Mucosa of rectum (tissue), 2 donors: ENCODE measurements around the gene LCN12.

ENCODE experiments used
- H3K27ac ChIP-seq, 2 donors: one replicate each; pipeline ENCODE4 v1.7.0; 2013; ENCODE audit warnings: inconsistent platforms in 2 of 2, low read depth in 2 of 2, low read length in 2 of 2
- H3K27me3 ChIP-seq, 2 donors: one replicate each; pipeline ENCODE4 v1.7.0; 2013; ENCODE audit warnings: low read length in 2 of 2; ENCODE audit not compliant: control insufficient read depth in 2 of 2, insufficient read depth in 2 of 2
- H3K36me3 ChIP-seq, 2 donors: one replicate each; pipeline ENCODE4 v1.7.0; 2013; ENCODE audit warnings: low read length in 2 of 2; ENCODE audit not compliant: control insufficient read depth in 2 of 2, insufficient read depth in 2 of 2
- H3K4me1 ChIP-seq, 2 donors: one replicate each; pipeline ENCODE4 v1.7.0; 2013; ENCODE audit warnings: low read length in 2 of 2, mild to moderate bottlenecking in 1 of 2; ENCODE audit not compliant: control insufficient read depth in 2 of 2, insufficient read depth in 2 of 2
- H3K4me3 ChIP-seq, 2 donors: one replicate each; pipeline ENCODE4 v1.7.0; 2013; ENCODE audit warnings: low read length in 2 of 2
- H3K9ac ChIP-seq, 2 donors: one replicate each; pipeline ENCODE4 v1.7.0; 2013; ENCODE audit warnings: low read length in 2 of 2, low read depth in 1 of 2, mild to moderate bottlenecking in 1 of 2
- H3K9me3 ChIP-seq, 2 donors: one replicate each; pipeline ENCODE4 v1.7.0; 2013; ENCODE audit warnings: low read length in 2 of 2; ENCODE audit not compliant: control insufficient read depth in 2 of 2
- donor health status: healthy.
- donor health status: Normal muscosa, but diverticular disease.

LCN12 gene

DNA sequence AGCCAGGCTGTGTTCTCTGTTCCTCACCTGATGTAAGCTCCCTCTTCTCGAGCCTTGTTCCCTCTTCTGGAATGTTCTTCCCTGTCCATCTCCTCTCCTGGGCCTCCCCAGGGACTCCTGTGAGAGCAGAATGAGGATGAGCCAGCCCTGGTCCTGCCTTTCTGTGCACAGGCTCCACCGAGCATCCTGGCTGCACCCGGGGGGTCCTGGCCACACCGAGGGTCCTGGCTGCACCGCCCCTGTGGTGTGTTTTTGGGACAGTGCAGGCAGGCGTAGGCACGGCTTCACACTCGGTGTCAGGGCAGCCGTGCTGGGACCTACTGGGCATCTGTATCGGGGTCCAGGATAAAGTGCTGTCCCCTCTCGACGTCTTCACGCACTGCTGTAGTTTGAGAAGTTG is 25.3 kb upstream of the LCN12 start:
- H3K27ac ChIP-seq: no peak overlapping the region
- H3K4me3 ChIP-seq: no peak overlapping the region
- no peak overlapping the region for H3K9ac ChIP-seq
- no peaks in the 10 kb centered on the region for H3K27me3 ChIP-seq
- peaks cover 16 to 31% of the 10 kb centered on the region in 2 donors for H3K36me3 ChIP-seq
- H3K4me1 ChIP-seq: peaks cover under 1% of the 10 kb centered on the region in 2 donors
- no peaks in the 10 kb centered on the region for H3K9me3 ChIP-seq

- Histone ChIP-seq H3K4me3 (no peak overlapping the region), H3K9ac (no peak overlapping the region), H3K36me3 (peaks cover 9 to 24% of the 10 kb centered on the region in 2 donors), H3K4me1 (peaks cover 4% of the 10 kb centered on the region in 2 donors), H3K27ac (no peak overlapping the region), H3K9me3 (no peaks in the 10 kb centered on the region), H3K27me3 (no peaks in the 10 kb centered on the region)
These were observed 24.5 kb upstream of the LCN12 start for GRCh38 chr9:136927343-136928271.

- Histone ChIP-seq H3K27ac (no peak overlapping the region), H3K4me3 (no peak overlapping the region), H3K27me3 (no peaks in the 10 kb centered on the region), H3K9me3 (no peaks in the 10 kb centered on the region), H3K9ac (no peak overlapping the region), H3K36me3 (peaks cover 8 to 22% of the 10 kb centered on the region in 2 donors), H3K4me1 (peaks cover 4% of the 10 kb centered on the region in 2 donors)
These were observed 23.5 kb upstream of the LCN12 start for GRCh38 chr9:136928591-136928990.

DNA sequence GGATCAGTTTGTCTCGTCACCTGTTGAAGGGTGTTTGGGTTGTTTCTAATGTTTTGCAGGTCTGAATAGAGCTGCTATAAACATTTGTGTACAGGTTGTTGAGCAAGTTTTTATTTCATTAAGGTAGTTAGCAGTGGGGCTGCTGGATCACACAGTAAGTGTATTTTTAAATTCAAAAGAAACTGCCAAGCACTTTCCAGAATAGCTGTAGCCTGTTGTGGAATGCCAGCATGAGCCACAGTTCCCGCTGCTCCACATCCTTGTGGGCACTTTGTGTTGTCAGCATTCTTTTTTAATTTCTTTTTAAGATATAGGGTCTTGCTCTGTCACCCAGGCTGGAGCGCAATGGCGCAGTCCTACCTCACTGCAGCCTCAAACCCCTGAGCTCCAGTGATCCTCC is 22.1 kb upstream of the LCN12 start:
- H3K4me3 ChIP-seq: no peak overlapping the region
- no peak overlapping the region for H3K27ac ChIP-seq
- no peaks in the 10 kb centered on the region for H3K9me3 ChIP-seq
- H3K4me1 ChIP-seq: peaks cover 4% of the 10 kb centered on the region in 2 donors
- no peaks in the 10 kb centered on the region for H3K27me3 ChIP-seq
- H3K9ac ChIP-seq: no peak overlapping the region
- peaks cover 5 to 12% of the 10 kb centered on the region in 2 donors for H3K36me3 ChIP-seq

DNA sequence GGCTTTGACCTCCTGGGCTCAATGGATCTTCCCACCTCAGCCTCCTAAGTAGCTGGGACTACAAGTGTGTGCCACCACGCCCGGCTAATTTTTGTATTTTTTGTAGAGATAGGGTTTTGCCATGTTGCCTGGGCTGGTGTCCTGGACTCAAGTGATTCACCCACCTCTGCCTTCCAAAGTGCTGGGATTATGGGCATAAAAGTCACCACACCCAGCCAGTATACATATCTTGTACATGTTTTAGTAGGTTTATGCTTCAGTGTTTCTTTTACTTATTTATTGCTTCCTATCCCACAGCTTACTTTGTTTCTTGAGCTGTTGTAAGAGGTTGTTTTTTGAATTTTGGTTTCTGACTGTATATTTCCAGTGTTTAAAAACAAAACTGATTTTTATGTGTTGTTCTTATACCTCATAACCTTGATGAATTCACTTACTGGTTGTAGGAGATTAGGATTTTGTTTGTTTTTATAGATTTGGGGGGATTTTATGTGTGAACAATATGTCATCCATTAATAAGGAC is 20.4 kb upstream of the LCN12 start:
- peak overlapping the region in 1 of 2 donors; percentile 5 for H3K4me3 ChIP-seq
- H3K27me3 ChIP-seq: no peaks in the 10 kb centered on the region
- peak overlapping the region in 1 of 2 donors; percentile 26 for H3K27ac ChIP-seq
- peaks cover 0 to 5% of the 10 kb centered on the region in 2 donors for H3K36me3 ChIP-seq
- peaks cover 4% of the 10 kb centered on the region in 2 donors for H3K4me1 ChIP-seq
- H3K9me3 ChIP-seq: no peaks in the 10 kb centered on the region
- H3K9ac ChIP-seq: no peak overlapping the region

- H3K4me3 ChIP-seq: no peak overlapping the region
- no peaks in the 10 kb centered on the region for H3K9me3 ChIP-seq
- no peak overlapping the region for H3K9ac ChIP-seq
- peaks cover 4% of the 10 kb centered on the region in 2 donors for H3K36me3 ChIP-seq
- H3K4me1 ChIP-seq: peaks cover 4% of the 10 kb centered on the region in 2 donors
- H3K27me3 ChIP-seq: no peaks in the 10 kb centered on the region
- H3K27ac ChIP-seq: no peak overlapping the region
These were observed 17.8 kb upstream of the LCN12 start for GRCh38 chr9:136934277-136934676.

GRCh38 chr9:136935651-136936050 is 16.4 kb upstream of the LCN12 start:
- H3K27ac ChIP-seq: no peak overlapping the region
- peaks cover 4% of the 10 kb centered on the region in 2 donors for H3K4me1 ChIP-seq
- H3K9me3 ChIP-seq: no peaks in the 10 kb centered on the region
- H3K36me3 ChIP-seq: peaks cover 16 to 18% of the 10 kb centered on the region in 2 donors
- H3K4me3 ChIP-seq: no peak overlapping the region
- H3K9ac ChIP-seq: no peak overlapping the region
- no peaks in the 10 kb centered on the region for H3K27me3 ChIP-seq

DNA sequence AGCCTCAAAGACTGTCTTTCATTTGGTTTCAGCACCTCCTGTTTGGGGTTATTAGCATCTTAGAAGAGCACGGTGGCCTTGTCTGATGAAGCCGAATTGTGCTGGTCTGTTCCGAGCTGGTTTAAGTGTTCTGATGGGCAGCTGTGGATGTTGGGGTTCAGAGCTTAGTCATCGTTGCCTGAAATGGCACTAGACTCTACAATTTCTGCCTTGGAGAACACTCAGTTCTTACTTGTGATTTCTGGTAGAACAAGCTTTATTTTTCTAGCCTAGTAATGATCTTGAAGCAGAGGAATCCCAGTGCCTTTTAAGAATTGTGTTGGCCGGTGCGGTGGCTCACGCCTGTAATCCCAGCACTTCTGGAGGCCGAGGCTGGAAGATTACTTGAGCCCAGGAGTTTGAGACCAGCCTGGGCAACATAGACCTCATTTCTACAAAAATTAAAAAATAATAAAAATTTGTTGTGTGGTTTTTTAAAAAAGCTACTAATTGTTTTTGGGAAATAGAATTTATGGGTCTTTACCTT is 15.4 kb upstream of the LCN12 start:
- no peak overlapping the region for H3K9ac ChIP-seq
- H3K36me3 ChIP-seq: peaks cover 26 to 28% of the 10 kb centered on the region in 2 donors
- H3K4me3 ChIP-seq: no peak overlapping the region
- H3K4me1 ChIP-seq: peaks cover 3 to 4% of the 10 kb centered on the region in 2 donors
- H3K9me3 ChIP-seq: no peaks in the 10 kb centered on the region
- no peaks in the 10 kb centered on the region for H3K27me3 ChIP-seq
- no peak overlapping the region for H3K27ac ChIP-seq

DNA sequence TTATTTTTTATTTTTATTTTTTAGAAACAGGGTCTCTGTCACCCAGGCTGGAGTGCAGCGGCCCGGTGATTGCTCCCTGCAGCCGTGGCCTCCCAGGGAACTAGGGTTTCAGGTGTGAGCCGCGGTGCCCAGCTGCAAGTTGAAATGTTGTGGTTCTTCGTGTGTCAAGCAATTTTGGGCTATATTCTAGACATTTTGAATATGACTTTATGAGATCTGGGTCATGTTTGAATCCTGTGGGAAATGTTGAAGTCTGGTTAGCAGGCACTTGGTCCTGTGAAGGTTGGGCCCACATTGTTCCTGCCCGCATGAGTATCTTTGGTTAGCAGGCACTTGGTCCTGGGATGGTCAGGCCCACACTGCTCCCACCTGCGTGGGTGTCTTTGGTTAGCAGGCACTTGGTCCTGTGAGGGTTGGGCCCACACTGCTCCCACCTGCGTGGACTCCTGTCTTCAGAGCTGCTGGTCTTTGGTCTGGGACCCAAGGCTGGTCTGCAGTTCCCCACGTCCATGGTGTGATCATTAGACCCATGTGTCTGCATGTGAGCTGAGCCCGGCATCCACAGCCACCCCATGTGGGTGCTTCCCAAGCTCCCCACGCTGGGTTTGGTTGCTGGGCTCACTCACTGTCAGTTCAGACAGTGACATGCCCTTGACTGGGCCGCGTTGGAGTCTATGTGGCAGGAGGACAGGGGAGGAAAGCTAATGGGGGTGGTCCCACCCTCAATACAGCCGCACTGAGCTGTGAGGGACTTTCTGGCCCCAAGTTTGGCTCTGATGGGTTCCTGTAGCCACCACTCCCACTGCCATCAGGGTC is 14.7 kb upstream of the LCN12 start:
- Histone ChIP-seq H3K27ac (no peak overlapping the region), H3K9me3 (no peaks in the 10 kb centered on the region), H3K9ac (no peak overlapping the region), H3K27me3 (no peaks in the 10 kb centered on the region), H3K4me3 (no peak overlapping the region), H3K36me3 (peaks cover 33 to 35% of the 10 kb centered on the region in 2 donors), H3K4me1 (no peaks in the 10 kb centered on the region)
